KBM-7 (cell line): ENCODE data around the gene TM9SF3.
A peak's percentile ranks its signal among the peaks of the same experiment; 100 is the strongest.

Experiments
- DNase-seq: peaks from one replicate; pipeline ENCODE4 v3.0.0-alpha.2; 2015
- in situ Hi-C: fragments of 300-500 bp; cut with MboI; formaldehyde crosslinking; loops from 2 replicates; pipeline ENCODE4 v1.14.3; 2020; ENCODE audit warnings: low sequenced_read_pairs, low pct_unique_long_range_greater_than_20kb, mixed read lengths

TM9SF3 gene

GRCh38 chr10:96586419-96587263 lies at the start of gene TM9SF3:
Gene TM9SF3, minus strand, starts transcription at chr10:96587012. Its CDS starts 177 bp downstream, at chr10:96586835.
- DNase-seq = peak; percentile 82
- in situ Hi-C loops = no loop called here

GRCh38 chr10:96636551-96636950 lies 49.7 kb upstream of the TM9SF3 start:
- no peak for DNase-seq
- in situ Hi-C loops = no loop called here

- in situ Hi-C loops = no loop called here
- no peak for DNase-seq
Measured at GRCh38 chr10:96632974-96633710, 46.3 kb upstream of the TM9SF3 start.

GRCh38 chr10:96627292-96627691 lies 40.5 kb upstream of the TM9SF3 start:
- in situ Hi-C loops = no loop called here
- no peak for DNase-seq

- in situ Hi-C loops = no loop called here
- DNase-seq = peak; percentile 20
Measured at GRCh38 chr10:96626795-96627194, 40.0 kb upstream of the TM9SF3 start.

- DNase-seq = no peak
- in situ Hi-C loops = no loop called here
Measured at GRCh38 chr10:96625173-96625572, 38.4 kb upstream of the TM9SF3 start.

GRCh38 chr10:96622013-96622787 lies 35.4 kb upstream of the TM9SF3 start:
- in situ Hi-C loops = no loop called here
- DNase-seq = no peak

GRCh38 chr10:96619796-96620773 lies 33.3 kb upstream of the TM9SF3 start:
- DNase-seq = no peak
- in situ Hi-C loops = no loop called here

- in situ Hi-C loops = no loop called here
- DNase-seq = no peak
Measured at GRCh38 chr10:96619120-96619519, 32.3 kb upstream of the TM9SF3 start.

- in situ Hi-C loops = no loop called here
Measured at GRCh38 chr10:96618653-96619052, 31.8 kb upstream of the TM9SF3 start.

GRCh38 chr10:96616961-96617360 lies 30.1 kb upstream of the TM9SF3 start:
- DNase-seq = no peak
- in situ Hi-C loops = no loop called here

More at GRCh38 chr10:96618653-96619052, 31.8 kb upstream of the TM9SF3 start:
- no peak for DNase-seq

GRCh38 chr10:96614515-96614914 lies 27.7 kb upstream of the TM9SF3 start:
- in situ Hi-C loops = no loop called here
- DNase-seq = no peak

GRCh38 chr10:96613576-96613975 lies 26.8 kb upstream of the TM9SF3 start:
- in situ Hi-C loops = no loop called here
- DNase-seq = no peak

- in situ Hi-C loops = no loop called here
- no peak for DNase-seq
Measured at GRCh38 chr10:96612055-96612830, 25.4 kb upstream of the TM9SF3 start.

- in situ Hi-C loops = no loop called here
- peak; percentile 57 for DNase-seq
Measured at GRCh38 chr10:96610817-96611216, 24.0 kb upstream of the TM9SF3 start.

GRCh38 chr10:96609510-96609909 lies 22.7 kb upstream of the TM9SF3 start:
- in situ Hi-C loops = no loop called here
- no peak for DNase-seq

- in situ Hi-C loops = no loop called here
- DNase-seq = no peak
Measured at GRCh38 chr10:96608805-96609204, 22.0 kb upstream of the TM9SF3 start.

- in situ Hi-C loops = no loop called here
- DNase-seq = no peak
Measured at GRCh38 chr10:96608262-96608661, 21.4 kb upstream of the TM9SF3 start.
